ENCODE measurements around the gene SAPCD2.

DNA sequence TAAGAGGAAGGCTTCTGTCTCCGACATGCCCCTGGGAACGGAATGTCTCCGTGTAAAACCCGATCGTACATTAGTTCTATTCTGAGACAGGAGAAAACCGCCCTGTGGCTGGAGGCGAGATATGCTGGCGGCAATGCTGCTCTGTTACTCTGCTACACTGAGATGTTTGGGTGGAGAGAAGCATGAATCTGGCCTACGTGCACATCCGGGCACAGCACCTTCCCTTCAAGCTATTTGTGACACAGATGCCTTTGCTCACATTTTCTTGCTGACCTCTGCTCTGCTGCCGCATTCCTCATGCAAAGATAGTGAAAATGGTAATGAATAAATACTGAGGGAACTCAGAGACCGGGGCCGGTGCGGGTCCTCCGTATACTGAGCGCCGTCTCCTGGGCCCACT is 46.4 kb upstream of the SAPCD2 start:
- TF ChIP-seq POLR2A (IDR thresholded peaks at IDR 0.05): no peak
- TF ChIP-seq CTCF (IDR thresholded peaks at IDR 0.05): no peak

Measured in right lobe of liver (tissue), 4 donors.